SK-N-MC (cell line): Measurements from ENCODE around the gene HCN3.
"Not testable (repeated sequence)": the region's sequence is repeated elsewhere in the genome, so short reads cannot be mapped to it uniquely, and the experiment has no call there.

Source experiments
- EZH2 ChIP-seq: fragments of 200-600 bp; sonication (generic); IDR thresholded peaks from one replicate; pipeline ENCODE4 v1.6.1; 2017; ENCODE audit warnings: antibody characterized with exemption
- FOXP2 ChIP-seq: optimal IDR thresholded peaks from 2 replicates; pipeline ENCODE3; 2011; ENCODE audit warnings: mild to moderate bottlenecking, moderate library complexity; ENCODE audit not compliant: insufficient read depth; ENCODE audit errors: extremely low read length, control extremely low read depth
- POLR2AphosphoS5 ChIP-seq: IDR thresholded peaks from 2 replicates; pipeline ENCODE4 v1.6.1; 2012; ENCODE audit warnings: mild to moderate bottlenecking, low read depth, low read length, borderline replicate concordance

DNA sequence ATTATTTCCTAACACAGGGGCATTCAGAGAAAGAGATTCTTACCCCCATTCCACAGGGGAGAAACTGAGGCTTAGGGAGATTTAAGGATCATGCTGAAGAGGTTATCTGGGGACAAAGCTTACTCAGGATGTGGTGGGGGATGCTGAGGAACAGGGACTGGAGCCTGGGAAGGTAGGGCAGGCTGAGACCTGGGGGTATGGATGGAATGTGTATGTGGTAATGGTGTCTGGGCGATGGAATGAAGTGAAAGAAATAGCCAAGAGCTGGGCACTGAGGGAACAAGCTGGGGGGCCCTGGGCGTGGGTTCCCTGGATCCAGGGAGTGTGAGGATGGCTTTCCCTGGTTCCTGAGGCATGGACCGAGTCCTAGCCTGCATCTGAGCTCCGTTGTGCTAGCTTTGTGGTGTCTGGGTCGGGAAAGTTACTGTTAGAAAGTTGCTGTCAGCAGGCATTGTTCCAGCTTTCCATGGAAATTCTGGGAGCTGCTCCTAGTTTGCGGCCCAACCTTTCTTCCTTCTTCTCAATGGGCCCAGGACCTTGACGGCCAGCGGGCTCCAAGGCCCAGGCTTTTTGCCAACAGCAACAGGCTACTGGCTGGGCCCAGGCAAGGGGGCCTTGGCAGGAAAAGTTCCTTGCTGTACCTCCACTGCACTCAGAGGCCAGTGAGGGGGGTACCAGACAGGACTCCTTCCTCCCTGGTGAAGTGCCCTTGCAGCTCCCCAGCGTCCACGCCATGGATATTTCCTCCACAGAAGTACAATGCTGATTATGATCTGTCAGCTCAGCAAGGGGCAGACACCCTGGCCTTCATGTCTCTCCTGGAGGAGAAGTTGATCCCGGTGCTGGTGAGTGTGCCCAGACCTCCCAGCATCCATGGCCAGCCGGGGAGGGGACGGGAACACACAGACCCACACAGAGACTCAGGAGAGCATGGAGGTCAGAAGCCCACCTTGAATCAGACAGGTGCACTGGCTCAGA is 45.0 kb upstream of the HCN3 start:
- TF ChIP-seq FOXP2, EZH2, POLR2AphosphoS5: not testable (repeated sequence)
